Measurements from ENCODE around the gene BBS9. TPM values are rescaled to one million over a fixed set of nuclear protein-coding genes. Genes with fewer than 3 reads are reported as not detected.

Gene BBS9
- total RNA-seq, 2 donors from 2014 or later, result 10.8 to 13.5 TPM

DNA sequence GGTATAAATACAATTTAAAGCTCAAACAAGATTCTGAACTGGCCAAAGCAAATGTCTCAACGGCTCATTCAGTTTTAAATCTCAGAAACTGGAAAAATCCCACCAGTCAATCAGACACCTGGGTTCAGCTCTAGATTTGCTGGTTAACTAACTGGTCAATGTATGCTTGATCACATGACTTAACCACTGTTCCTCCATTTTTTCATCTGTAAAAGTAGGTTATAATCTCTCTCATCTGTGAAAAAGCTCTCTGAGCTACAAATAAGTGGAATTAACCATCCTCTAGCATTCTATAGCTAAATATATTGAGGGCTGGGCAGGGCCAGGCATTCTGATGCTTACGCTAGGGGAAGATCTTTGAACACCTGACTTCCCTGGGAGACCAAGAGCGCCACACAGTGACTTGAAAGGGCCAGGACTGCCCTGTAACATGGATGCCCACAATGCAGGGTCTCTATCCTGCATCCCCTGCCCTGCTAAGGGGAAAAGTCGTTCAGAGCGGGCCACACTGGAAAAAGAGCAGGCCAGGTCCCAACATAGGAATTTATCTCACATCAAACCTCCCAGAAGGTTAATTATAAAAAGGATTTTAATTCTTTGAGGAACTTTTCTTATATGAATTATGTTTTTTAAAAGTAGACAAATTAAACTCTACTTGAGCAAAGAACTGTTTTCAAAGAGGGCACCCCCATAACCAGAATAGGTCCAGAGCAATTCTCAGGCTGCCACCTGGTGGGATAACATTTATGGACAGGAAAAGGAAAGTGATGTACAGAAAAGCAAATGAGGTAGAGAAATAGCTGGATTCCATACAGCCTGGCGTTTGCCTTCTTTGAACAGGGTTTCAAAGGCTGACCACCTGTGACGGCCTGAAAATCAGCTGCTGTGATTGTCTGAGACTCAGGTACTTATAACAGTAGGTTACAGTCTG is 22.0 kb upstream of the BBS9 start:
- Mint-ChIP-seq H3K4me1 (ENCODE audit: low read depth) (peaks cover 43% of the 10 kb centered on the region), H3K27ac (peak overlapping the region; percentile 3), H3K27me3 (ENCODE audit: low read depth) (peaks cover 16% of the 10 kb centered on the region), H3K9me3 (no peaks in the 10 kb centered on the region), H3K4me3 (peak overlapping the region; percentile 95 to 99), H3K36me3 (ENCODE audit: insufficient read depth in 2 of 2) (peaks cover 0 to 14% of the 10 kb centered on the region in 2 donors)
- ATAC-seq (replicated peaks in 1 of 2), result peak in 1 of 2 donors; percentile 32
- DNase-seq, result peak; percentile 37 to 62

DNA sequence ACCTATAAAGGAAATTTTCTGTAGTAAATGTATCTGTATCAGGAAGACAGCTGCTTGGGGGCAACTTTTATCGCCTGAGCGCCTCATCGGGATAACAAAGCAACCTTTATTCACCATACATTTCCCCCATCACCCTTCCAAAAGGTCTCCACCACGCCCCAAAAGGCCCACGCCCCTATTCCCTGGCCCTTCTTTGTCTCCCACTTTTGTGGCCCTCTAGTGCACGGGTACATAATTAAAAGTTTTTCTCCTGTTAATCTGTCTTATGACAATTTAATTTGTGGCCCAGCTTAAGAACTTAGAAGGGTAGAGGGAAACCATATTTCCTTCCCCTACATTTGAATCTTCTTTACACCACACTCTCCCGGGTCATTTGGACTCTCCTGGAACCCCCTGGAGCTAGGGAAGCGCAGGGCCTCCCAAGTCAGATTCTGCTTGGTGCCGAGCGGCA is 20.8 kb upstream of the BBS9 start:
- Mint-ChIP-seq H3K9me3 (no peaks in the 10 kb centered on the region), H3K4me1 (ENCODE audit: low read depth) (peaks cover 43% of the 10 kb centered on the region), H3K36me3 (ENCODE audit: insufficient read depth in 2 of 2) (peaks cover 0 to 5% of the 10 kb centered on the region in 2 donors), H3K27me3 (ENCODE audit: low read depth) (peaks cover 16% of the 10 kb centered on the region), H3K27ac (peak overlapping the region; percentile 90), H3K4me3 (peak overlapping the region; percentile 95 to 99)
- peak in 1 of 2 donors; percentile 6 for ATAC-seq (replicated peaks in 1 of 2)
- DNase-seq, result peak; percentile 13 to 35

- no peaks in the 10 kb centered on the region for H3K36me3 Mint-ChIP-seq (ENCODE audit: insufficient read depth in 2 of 2)
- peak within 1 kb of the TSS; percentile 90 for H3K27ac Mint-ChIP-seq
- peaks cover 16% of the 10 kb centered on the region for H3K27me3 Mint-ChIP-seq (ENCODE audit: low read depth)
- H3K4me3 Mint-ChIP-seq, result peak within 1 kb of the TSS; percentile 95 to 99
- DNase-seq (peak; percentile 85 to 88), ATAC-seq (replicated peaks in 1 of 2) (peak; percentile 91 to 92)
- no peaks in the 10 kb centered on the region for H3K9me3 Mint-ChIP-seq
- H3K4me1 Mint-ChIP-seq (ENCODE audit: low read depth), result peaks cover 40% of the 10 kb centered on the region
Observed at GRCh38 chr7:33109005-33109757, 20.2 kb upstream of the BBS9 start, which contains the start of gene RP9. Gene RP9, minus strand, starts transcription at chr7:33109404. Its CDS starts 32 bp downstream, at chr7:33109372.

DNA sequence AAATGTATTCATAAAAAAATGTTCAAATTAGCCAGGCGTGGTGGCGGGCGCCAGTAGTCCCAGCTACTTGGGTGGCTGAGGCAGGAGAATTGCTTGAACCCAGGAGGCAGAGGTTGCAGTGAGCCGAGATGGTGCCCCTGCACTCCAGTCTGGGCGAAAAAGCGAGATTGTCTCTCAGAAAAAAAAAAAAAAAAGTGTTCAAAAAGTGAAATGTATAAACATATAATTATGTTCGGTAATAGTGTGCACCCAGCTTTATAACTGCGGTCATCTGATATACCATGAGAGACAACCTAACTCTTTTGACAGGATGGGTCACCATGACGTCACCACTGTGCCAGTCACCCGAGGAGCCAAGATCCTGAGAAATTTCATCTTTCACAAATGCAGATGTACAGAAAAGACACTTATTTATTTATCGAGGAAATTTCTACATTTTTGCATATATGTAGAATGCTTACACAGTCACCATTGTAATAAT is 19.6 kb upstream of the BBS9 start:
- Mint-ChIP-seq H3K27me3 (ENCODE audit: low read depth) (peaks cover 22% of the 10 kb centered on the region), H3K36me3 (ENCODE audit: insufficient read depth in 2 of 2) (no peaks in the 10 kb centered on the region), H3K4me3 (peak overlapping the region; percentile 73 to 76), H3K27ac (peak overlapping the region; percentile 42), H3K4me1 (ENCODE audit: low read depth) (peaks cover 37% of the 10 kb centered on the region), H3K9me3 (no peaks in the 10 kb centered on the region)
- ATAC-seq (replicated peaks in 1 of 2), result peak in 1 of 2 donors; percentile 14
- peak in 1 of 2 donors; percentile 16 for DNase-seq

DNA sequence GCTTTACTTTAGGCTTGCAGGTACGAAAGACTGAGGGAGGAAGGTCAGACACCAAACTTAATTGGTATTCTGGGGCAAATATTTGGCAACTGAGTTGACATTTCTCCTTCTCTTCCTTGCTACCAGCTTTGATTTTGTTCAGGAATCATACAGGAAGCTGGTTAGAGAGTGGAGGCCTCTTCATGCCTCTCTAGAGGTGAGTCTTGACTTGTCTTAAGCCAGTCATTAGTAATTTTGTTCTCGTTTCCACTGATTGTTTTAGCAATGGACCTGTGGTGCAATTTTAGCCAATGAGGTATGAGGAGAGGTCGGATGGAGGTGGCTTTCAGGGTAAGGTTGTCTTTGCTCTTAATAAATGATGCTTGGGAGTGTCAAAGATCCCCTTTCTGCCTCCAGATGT is 17.8 kb upstream of the BBS9 start:
- no peaks in the 10 kb centered on the region for H3K36me3 Mint-ChIP-seq (ENCODE audit: insufficient read depth in 2 of 2)
- no peak for DNase-seq
- no peak overlapping the region for H3K4me3 Mint-ChIP-seq
- H3K4me1 Mint-ChIP-seq (ENCODE audit: low read depth), result peaks cover 28% of the 10 kb centered on the region
- no peak overlapping the region for H3K27ac Mint-ChIP-seq
- peaks cover 36% of the 10 kb centered on the region for H3K27me3 Mint-ChIP-seq (ENCODE audit: low read depth)
- no peak for ATAC-seq (replicated peaks in 1 of 2)
- no peaks in the 10 kb centered on the region for H3K9me3 Mint-ChIP-seq

- H3K36me3 Mint-ChIP-seq (ENCODE audit: insufficient read depth in 2 of 2), result peaks cover 4 to 9% of the 10 kb centered on the region in 2 donors
- ATAC-seq (replicated peaks in 1 of 2) (no peak), DNase-seq (no peak)
- H3K27ac Mint-ChIP-seq, result no peak overlapping the region
- no peak overlapping the region for H3K4me3 Mint-ChIP-seq
- H3K4me1 Mint-ChIP-seq (ENCODE audit: low read depth), result peaks cover 3% of the 10 kb centered on the region
- H3K27me3 Mint-ChIP-seq (ENCODE audit: low read depth), result peaks cover 61% of the 10 kb centered on the region
- peaks cover 5% of the 10 kb centered on the region in 2 donors for H3K9me3 Mint-ChIP-seq
Observed at GRCh38 chr7:33114976-33115375, 14.4 kb upstream of the BBS9 start.

DNA sequence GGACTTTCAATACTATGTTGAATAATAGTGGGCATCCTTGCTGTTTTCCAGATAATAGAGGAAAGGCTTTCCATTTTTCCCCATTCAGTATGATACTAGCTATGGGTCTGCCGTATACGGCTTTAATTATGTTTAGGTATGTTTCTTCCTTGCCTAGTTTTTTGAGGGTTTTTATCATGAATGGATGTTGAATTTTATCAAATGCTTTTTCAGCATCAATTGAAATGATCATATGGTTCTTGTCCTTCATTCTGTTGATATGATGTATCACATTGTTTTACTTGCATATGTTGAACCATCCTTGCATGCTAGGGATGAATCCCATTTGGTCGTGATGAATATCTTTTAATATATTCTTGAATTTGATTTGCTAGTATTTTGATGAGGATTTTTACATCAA is 11.0 kb upstream of the BBS9 start:
- ATAC-seq (replicated peaks in 1 of 2), result no peak
- Mint-ChIP-seq H3K27ac (no peak overlapping the region), H3K27me3 (ENCODE audit: low read depth) (peaks cover 61% of the 10 kb centered on the region)

DNA sequence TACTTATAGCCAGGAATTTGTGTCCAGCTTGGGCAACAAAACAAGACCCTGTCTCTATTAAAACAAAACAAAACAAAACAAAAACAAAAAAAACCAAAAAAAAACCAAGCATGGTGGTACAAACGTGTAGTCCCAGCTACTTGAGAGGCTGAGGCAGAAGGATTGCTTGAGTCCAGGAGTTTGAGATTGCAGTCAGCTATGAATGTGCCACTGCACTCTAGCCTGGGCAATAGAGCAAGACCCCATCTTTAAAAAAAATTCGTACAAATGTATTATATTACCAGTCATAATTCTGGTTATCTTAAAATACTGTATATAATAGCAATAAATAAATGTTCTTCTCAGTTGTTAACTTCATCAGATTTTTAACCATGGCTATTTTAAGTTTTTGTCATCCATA is 2.3 kb upstream of the BBS9 start:
- no peaks in the 10 kb centered on the region for H3K9me3 Mint-ChIP-seq
- H3K4me3 Mint-ChIP-seq, result no peak overlapping the region
- ATAC-seq (replicated peaks in 1 of 2) (no peak), DNase-seq (no peak)
- H3K27ac Mint-ChIP-seq, result no peak overlapping the region
- no peaks in the 10 kb centered on the region for H3K36me3 Mint-ChIP-seq (ENCODE audit: insufficient read depth in 2 of 2)
- H3K4me1 Mint-ChIP-seq (ENCODE audit: low read depth), result peaks cover 15% of the 10 kb centered on the region
- H3K27me3 Mint-ChIP-seq (ENCODE audit: low read depth), result peaks cover under 1% of the 10 kb centered on the region

More for the DNA sequence above, 11.0 kb upstream of the BBS9 start:
- no peaks in the 10 kb centered on the region for H3K4me1 Mint-ChIP-seq (ENCODE audit: low read depth)
- H3K4me3 Mint-ChIP-seq, result no peak overlapping the region
- peaks cover 5% of the 10 kb centered on the region in 2 donors for H3K9me3 Mint-ChIP-seq
- DNase-seq, result no peak
- peaks cover 4 to 9% of the 10 kb centered on the region in 2 donors for H3K36me3 Mint-ChIP-seq (ENCODE audit: insufficient read depth in 2 of 2)

DNA sequence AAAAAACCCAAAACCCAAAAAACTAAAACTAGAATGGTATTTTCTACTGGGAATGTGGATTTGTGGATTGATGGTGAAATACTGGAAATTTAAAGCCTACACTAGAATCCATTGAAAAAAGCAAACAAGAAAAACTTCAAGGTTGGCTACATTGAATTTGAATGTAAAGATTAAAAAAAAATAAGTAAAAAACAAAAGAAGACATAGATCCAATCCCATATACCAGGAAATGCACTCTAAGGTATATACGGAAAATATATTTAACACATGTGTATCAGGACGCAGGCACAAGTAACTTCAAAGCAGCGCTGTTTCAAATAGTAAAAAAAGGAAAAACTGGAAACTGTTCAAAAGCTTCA is 754 bp upstream of the BBS9 start:
- DNase-seq (no peak), ATAC-seq (replicated peaks in 1 of 2) (no peak)
- Mint-ChIP-seq H3K27me3 (ENCODE audit: low read depth) (no peaks in the 10 kb centered on the region), H3K4me3 (peak overlapping the region; percentile 96 to 99), H3K4me1 (ENCODE audit: low read depth) (peaks cover 17% of the 10 kb centered on the region), H3K36me3 (ENCODE audit: insufficient read depth in 2 of 2) (no peaks in the 10 kb centered on the region), H3K27ac (peak overlapping the region; percentile 76), H3K9me3 (no peaks in the 10 kb centered on the region)

GRCh38 chr7:33129806-33130153 is 416 bp downstream of the BBS9 start:
- ATAC-seq (replicated peaks in 1 of 2) (peak in 1 of 2 donors; percentile 0), DNase-seq (no peak)
- H3K36me3 Mint-ChIP-seq (ENCODE audit: insufficient read depth in 2 of 2), result no peaks in the 10 kb centered on the region
- peaks cover 0 to 1% of the 10 kb centered on the region in 2 donors for H3K9me3 Mint-ChIP-seq
- peak overlapping the region; percentile 96 to 99 for H3K4me3 Mint-ChIP-seq
- no peaks in the 10 kb centered on the region for H3K27me3 Mint-ChIP-seq (ENCODE audit: low read depth)
- peaks cover 17% of the 10 kb centered on the region for H3K4me1 Mint-ChIP-seq (ENCODE audit: low read depth)
- H3K27ac Mint-ChIP-seq, result peak overlapping the region; percentile 94

GRCh38 chr7:33130184-33130583 is 820 bp downstream of the BBS9 start:
- DNase-seq (no peak), ATAC-seq (replicated peaks in 1 of 2) (no peak)
- H3K4me1 Mint-ChIP-seq (ENCODE audit: low read depth), result peaks cover 17% of the 10 kb centered on the region
- peaks cover 0 to 1% of the 10 kb centered on the region in 2 donors for H3K9me3 Mint-ChIP-seq
- H3K27ac Mint-ChIP-seq, result peak overlapping the region; percentile 94
- no peaks in the 10 kb centered on the region for H3K36me3 Mint-ChIP-seq (ENCODE audit: insufficient read depth in 2 of 2)
- H3K27me3 Mint-ChIP-seq (ENCODE audit: low read depth), result no peaks in the 10 kb centered on the region
- H3K4me3 Mint-ChIP-seq, result peak overlapping the region; percentile 96 to 99

- H3K4me3 Mint-ChIP-seq, result no peak overlapping the region
- H3K9me3 Mint-ChIP-seq, result peaks cover 2 to 5% of the 10 kb centered on the region in 2 donors
- no peak overlapping the region for H3K27ac Mint-ChIP-seq
- ATAC-seq (replicated peaks in 1 of 2) (no peak), DNase-seq (no peak)
- no peaks in the 10 kb centered on the region for H3K27me3 Mint-ChIP-seq (ENCODE audit: low read depth)
- H3K36me3 Mint-ChIP-seq (ENCODE audit: insufficient read depth in 2 of 2), result peaks cover 2% of the 10 kb centered on the region in 2 donors
- peaks cover 7% of the 10 kb centered on the region for H3K4me1 Mint-ChIP-seq (ENCODE audit: low read depth)
Observed at GRCh38 chr7:33137103-33137502, 7.7 kb downstream of the BBS9 start.

DNA sequence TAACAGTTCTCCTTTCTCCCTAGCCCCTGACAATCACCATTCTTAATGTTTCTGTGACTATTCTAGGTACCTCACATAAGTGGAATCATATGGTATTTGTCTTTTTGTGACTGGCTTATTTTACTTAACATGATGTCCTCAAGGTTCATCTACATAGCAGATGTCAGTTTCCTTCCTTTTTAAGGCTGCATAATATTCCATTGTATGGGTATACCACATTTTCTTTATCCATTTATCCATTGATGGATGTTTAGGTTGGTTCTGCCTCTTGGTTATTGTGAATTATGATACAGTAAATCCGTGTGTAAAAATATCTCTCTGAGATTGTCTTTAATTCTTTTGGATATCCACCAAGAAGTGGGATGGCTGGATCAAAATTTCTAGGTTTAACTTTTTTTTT is 13.2 kb downstream of the BBS9 start:
- Mint-ChIP-seq H3K27ac (no peak overlapping the region), H3K4me1 (ENCODE audit: low read depth) (peaks cover 12% of the 10 kb centered on the region), H3K36me3 (ENCODE audit: insufficient read depth in 2 of 2) (peaks cover 4% of the 10 kb centered on the region in 2 donors), H3K4me3 (no peak overlapping the region), H3K9me3 (no peaks in the 10 kb centered on the region), H3K27me3 (ENCODE audit: low read depth) (no peaks in the 10 kb centered on the region)
- no peak for DNase-seq
- no peak for ATAC-seq (replicated peaks in 1 of 2)

All from activated T-cell treated with anti-CD3 and anti-CD28 coated beads, Interleukin-2, amount 50 U/mL, for 72 hours (primary cell).